ENCODE results near the gene TMX2. TPM values are rescaled to one million over a fixed set of nuclear protein-coding genes. Genes with fewer than 3 reads are reported as not detected.

TMX2 gene
- total and polyA plus RNA-seq, 9 of the 15 experiments (the other 6 are each of a cell fraction or from before 2014, with no cell fraction given), result 176 to 433 (median 227) TPM

DNA sequence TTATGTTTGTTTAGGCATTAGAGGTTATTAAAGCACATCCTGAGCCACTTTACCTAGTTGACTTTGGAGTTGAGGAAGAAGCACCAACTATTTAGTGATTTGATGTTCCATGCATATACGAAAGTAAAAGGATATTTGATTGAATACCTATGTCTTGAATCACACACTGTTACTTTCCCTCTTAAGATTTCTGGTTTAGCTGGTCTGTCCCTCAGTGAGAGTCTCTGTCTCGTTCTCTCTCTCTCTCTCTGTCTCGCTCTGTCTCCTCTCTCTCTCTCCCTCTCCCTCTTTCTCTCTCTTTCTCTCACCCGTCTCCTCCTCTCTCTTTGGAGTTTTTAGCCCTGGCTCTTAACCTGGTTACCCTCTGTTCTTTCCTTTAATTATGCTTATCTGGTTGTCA is 60.2 kb downstream of the TMX2 start (continued):
- TF ChIP-seq, protein P1, sequence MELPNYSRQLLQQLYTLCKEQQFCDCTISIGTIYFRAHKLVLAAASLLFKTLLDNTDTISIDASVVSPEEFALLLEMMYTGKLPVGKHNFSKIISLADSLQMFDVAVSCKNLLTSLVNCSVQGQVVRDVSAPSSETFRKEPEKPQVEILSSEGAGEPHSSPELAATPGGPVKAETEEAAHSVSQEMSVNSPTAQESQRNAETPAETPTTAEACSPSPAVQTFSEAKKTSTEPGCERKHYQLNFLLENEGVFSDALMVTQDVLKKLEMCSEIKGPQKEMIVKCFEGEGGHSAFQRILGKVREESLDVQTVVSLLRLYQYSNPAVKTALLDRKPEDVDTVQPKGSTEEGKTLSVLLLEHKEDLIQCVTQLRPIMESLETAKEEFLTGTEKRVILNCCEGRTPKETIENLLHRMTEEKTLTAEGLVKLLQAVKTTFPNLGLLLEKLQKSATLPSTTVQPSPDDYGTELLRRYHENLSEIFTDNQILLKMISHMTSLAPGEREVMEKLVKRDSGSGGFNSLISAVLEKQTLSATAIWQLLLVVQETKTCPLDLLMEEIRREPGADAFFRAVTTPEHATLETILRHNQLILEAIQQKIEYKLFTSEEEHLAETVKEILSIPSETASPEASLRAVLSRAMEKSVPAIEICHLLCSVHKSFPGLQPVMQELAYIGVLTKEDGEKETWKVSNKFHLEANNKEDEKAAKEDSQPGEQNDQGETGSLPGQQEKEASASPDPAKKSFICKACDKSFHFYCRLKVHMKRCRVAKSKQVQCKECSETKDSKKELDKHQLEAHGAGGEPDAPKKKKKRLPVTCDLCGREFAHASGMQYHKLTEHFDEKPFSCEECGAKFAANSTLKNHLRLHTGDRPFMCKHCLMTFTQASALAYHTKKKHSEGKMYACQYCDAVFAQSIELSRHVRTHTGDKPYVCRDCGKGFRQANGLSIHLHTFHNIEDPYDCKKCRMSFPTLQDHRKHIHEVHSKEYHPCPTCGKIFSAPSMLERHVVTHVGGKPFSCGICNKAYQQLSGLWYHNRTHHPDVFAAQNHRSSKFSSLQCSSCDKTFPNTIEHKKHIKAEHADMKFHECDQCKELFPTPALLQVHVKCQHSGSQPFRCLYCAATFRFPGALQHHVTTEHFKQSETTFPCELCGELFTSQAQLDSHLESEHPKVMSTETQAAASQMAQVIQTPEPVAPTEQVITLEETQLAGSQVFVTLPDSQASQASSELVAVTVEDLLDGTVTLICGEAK (IDR thresholded peaks at IDR 0.05), result no peak
- TF ChIP-seq, protein P1 (CRISPR knock-in tag; IDR thresholded peaks at IDR 0.05), result no peak
- TF ChIP-seq HDGF (IDR thresholded peaks at IDR 0.05), result no peak
- no peak for TF ChIP-seq ZBTB43 (CRISPR knock-in tag; IDR thresholded peaks at IDR 0.05)
- TF ChIP-seq ZNF780A (CRISPR knock-in tag; IDR thresholded peaks at IDR 0.05), result no peak
- no peak for TF ChIP-seq ZNF592 (IDR thresholded peaks at IDR 0.05)
- TF ChIP-seq, protein P2, sequence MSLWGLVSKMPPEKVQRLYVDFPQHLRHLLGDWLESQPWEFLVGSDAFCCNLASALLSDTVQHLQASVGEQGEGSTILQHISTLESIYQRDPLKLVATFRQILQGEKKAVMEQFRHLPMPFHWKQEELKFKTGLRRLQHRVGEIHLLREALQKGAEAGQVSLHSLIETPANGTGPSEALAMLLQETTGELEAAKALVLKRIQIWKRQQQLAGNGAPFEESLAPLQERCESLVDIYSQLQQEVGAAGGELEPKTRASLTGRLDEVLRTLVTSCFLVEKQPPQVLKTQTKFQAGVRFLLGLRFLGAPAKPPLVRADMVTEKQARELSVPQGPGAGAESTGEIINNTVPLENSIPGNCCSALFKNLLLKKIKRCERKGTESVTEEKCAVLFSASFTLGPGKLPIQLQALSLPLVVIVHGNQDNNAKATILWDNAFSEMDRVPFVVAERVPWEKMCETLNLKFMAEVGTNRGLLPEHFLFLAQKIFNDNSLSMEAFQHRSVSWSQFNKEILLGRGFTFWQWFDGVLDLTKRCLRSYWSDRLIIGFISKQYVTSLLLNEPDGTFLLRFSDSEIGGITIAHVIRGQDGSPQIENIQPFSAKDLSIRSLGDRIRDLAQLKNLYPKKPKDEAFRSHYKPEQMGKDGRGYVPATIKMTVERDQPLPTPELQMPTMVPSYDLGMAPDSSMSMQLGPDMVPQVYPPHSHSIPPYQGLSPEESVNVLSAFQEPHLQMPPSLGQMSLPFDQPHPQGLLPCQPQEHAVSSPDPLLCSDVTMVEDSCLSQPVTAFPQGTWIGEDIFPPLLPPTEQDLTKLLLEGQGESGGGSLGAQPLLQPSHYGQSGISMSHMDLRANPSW (CRISPR knock-in tag; IDR thresholded peaks at IDR 0.05), result no peak
